WERI-Rb-1 (cell line): ENCODE results near the gene ZBTB20.

Source experiments
- DNase-seq: peaks from one replicate; pipeline ENCODE4 v3.0.0-alpha.2; 2020
- H3K27ac ChIP-seq: fragments of 250-450 bp; sonication (Bioruptor Pico); 2 replicates; pipeline ENCODE4 v1.5.1; 2020; ENCODE audit warnings: mild to moderate bottlenecking, moderate library complexity
- H3K27me3 ChIP-seq: fragments of 250-450 bp; sonication (Bioruptor Pico); 2 replicates; pipeline ENCODE4 v1.5.1; 2021; ENCODE audit warnings: mild to moderate bottlenecking, low read depth, moderate library complexity; ENCODE audit not compliant: insufficient read depth, severe bottlenecking
- H3K36me3 ChIP-seq: fragments of 250-450 bp; sonication (Bioruptor Pico); 2 replicates; pipeline ENCODE4 v1.5.1; 2020; ENCODE audit warnings: mild to moderate bottlenecking, moderate library complexity
- H3K4me3 ChIP-seq: 2 replicates; pipeline ENCODE4 v1.5.1; 2011; ENCODE audit warnings: low read depth, mild to moderate bottlenecking, control low read depth, low read length
- H3K9me3 ChIP-seq: fragments of 250-450 bp; sonication (Bioruptor Pico); 2 replicates; pipeline ENCODE4 v1.5.1; 2021; ENCODE audit warnings: mild to moderate bottlenecking, moderate library complexity; ENCODE audit not compliant: severe bottlenecking
- CTCF ChIP-seq: IDR thresholded peaks from 2 replicates; pipeline ENCODE4 v1.5.1; 2011; ENCODE audit warnings: low read depth, mild to moderate bottlenecking, control low read depth, inconsistent platforms, low read length

Gene ZBTB20

GRCh38 chr3:114323546-114324254 is 823.4 kb downstream of the ZBTB20 start:
- no peak for DNase-seq
- Histone ChIP-seq H3K27me3 (peaks cover 8% of the 10 kb centered on the region), H3K4me3 (no peak overlapping the region), H3K36me3 (no peaks in the 10 kb centered on the region), H3K27ac (no peak overlapping the region), H3K9me3 (no peaks in the 10 kb centered on the region)
- TF ChIP-seq CTCF: no peak

- H3K27me3 ChIP-seq: peaks cover 8% of the 10 kb centered on the region
- no peaks in the 10 kb centered on the region for H3K9me3 ChIP-seq
- H3K27ac ChIP-seq: no peak overlapping the region
- TF ChIP-seq CTCF: no peak
- H3K4me3 ChIP-seq: no peak overlapping the region
- no peak for DNase-seq
- H3K36me3 ChIP-seq: no peaks in the 10 kb centered on the region
These were observed 826.8 kb downstream of the ZBTB20 start for GRCh38 chr3:114320246-114320645.

DNA sequence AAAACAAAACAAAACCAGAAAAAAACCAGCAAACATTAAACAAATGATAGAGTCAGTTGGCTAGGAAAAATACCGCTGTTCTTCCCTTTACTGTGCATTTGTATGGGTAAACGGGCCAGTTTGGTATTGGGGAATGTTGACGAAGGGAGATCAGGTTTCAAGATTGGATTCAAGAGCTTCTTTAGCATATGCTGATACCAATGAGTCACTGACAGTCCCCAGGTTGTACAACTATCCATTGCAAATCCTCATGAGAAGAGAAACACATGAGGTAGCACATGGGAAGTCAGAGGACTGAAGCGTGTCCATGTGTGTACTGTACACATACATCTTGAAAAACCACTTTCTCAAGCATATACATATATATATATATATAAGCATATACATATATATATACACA is 827.6 kb downstream of the ZBTB20 start:
- no peak for DNase-seq
- no peak overlapping the region for H3K27ac ChIP-seq
- no peaks in the 10 kb centered on the region for H3K36me3 ChIP-seq
- TF ChIP-seq CTCF: no peak
- peaks cover 8% of the 10 kb centered on the region for H3K27me3 ChIP-seq
- H3K9me3 ChIP-seq: no peaks in the 10 kb centered on the region
- no peak overlapping the region for H3K4me3 ChIP-seq

GRCh38 chr3:114318295-114318694 is 828.8 kb downstream of the ZBTB20 start:
- DNase-seq: no peak
- Histone ChIP-seq H3K27me3 (peaks cover 11% of the 10 kb centered on the region), H3K4me3 (no peak overlapping the region), H3K27ac (no peak overlapping the region), H3K9me3 (no peaks in the 10 kb centered on the region), H3K36me3 (no peaks in the 10 kb centered on the region)
- no peak for TF ChIP-seq CTCF

GRCh38 chr3:114314282-114314681 is 832.8 kb downstream of the ZBTB20 start:
- Histone ChIP-seq H3K27me3 (peaks cover 10% of the 10 kb centered on the region), H3K4me3 (no peak overlapping the region), H3K27ac (no peak overlapping the region), H3K36me3 (no peaks in the 10 kb centered on the region), H3K9me3 (no peaks in the 10 kb centered on the region)
- no peak for DNase-seq
- no peak for TF ChIP-seq CTCF

- no peaks in the 10 kb centered on the region for H3K36me3 ChIP-seq
- H3K27ac ChIP-seq: no peak overlapping the region
- H3K27me3 ChIP-seq: peaks cover 10% of the 10 kb centered on the region
- H3K9me3 ChIP-seq: no peaks in the 10 kb centered on the region
- no peak overlapping the region for H3K4me3 ChIP-seq
- no peak for TF ChIP-seq CTCF
- no peak for DNase-seq
These were observed 833.7 kb downstream of the ZBTB20 start for GRCh38 chr3:114313426-114313825.
